GM12878 (cell line): ENCODE results near the gene PTPRD.

Experiments used
- CTCF ChIP-seq, 3 experiments: IDR thresholded peaks in 2 of 3; conservative IDR thresholded peaks in 1 of 3; 2 replicates each; pipeline ENCODE4 v1.5.1; 2011; ENCODE audit warnings: low read depth in 3 of 3, low read length in 3 of 3, mild to moderate bottlenecking in 3 of 3, control low read depth in 2 of 3, moderate library complexity in 2 of 3, inconsistent platforms in 1 of 3, mixed read lengths in 1 of 3; ENCODE audit not compliant: control insufficient read depth in 2 of 3, insufficient read depth in 1 of 3; ENCODE audit errors: extremely low read depth in 1 of 3
- ESRRA ChIP-seq: IDR thresholded peaks from 2 replicates; pipeline ENCODE4 v1.6.1; 2012; ENCODE audit warnings: mild to moderate bottlenecking, low read length, improper control_type of control experiment
- EZH2 ChIP-seq: IDR thresholded peaks from 2 replicates; pipeline ENCODE4 v1.6.1; 2012; ENCODE audit warnings: low read depth, mild to moderate bottlenecking, control low read depth, inconsistent platforms, low read length, borderline replicate concordance; ENCODE audit not compliant: control insufficient read depth
- POLR2A ChIP-seq: IDR thresholded peaks from 2 replicates; pipeline ENCODE4 v1.6.1; 2011; ENCODE audit warnings: low read depth, mild to moderate bottlenecking, low read length
- RFX5 ChIP-seq: IDR thresholded peaks from 2 replicates; pipeline ENCODE4 v1.6.1; 2011; ENCODE audit warnings: low read depth, low read length, improper control_type of control experiment
- SUZ12 ChIP-seq: fragments of 200-600 bp; sonication (generic); IDR thresholded peaks from one replicate; pipeline ENCODE4 v1.6.1; 2018; ENCODE audit warnings: antibody characterized with exemption, mild to moderate bottlenecking; ENCODE audit not compliant: unreplicated experiment
- ZNF274 ChIP-seq: IDR thresholded peaks from one replicate; pipeline ENCODE4 v1.8.0; 2011; ENCODE audit not compliant: insufficient read length, insufficient read depth

- no peak for TF ChIP-seq POLR2A
- TF ChIP-seq ZNF274 = no peak
- no peak for TF ChIP-seq CTCF (IDR thresholded peaks at IDR 0.05 in 2 of 3, conservative IDR thresholded peaks at IDR 0.05 in 1 of 3; ENCODE audit: control insufficient read depth in 2 of 3, extremely low read depth in 1 of 3, insufficient read depth in 1 of 3, low read depth in 3 of 3, low read length in 3 of 3)
- TF ChIP-seq SUZ12 = no peak
- TF ChIP-seq ESRRA = no peak
- TF ChIP-seq EZH2 = no peak
- no peak for TF ChIP-seq RFX5
These were observed 2323.1 kb downstream of the PTPRD start for GRCh38 chr9:8289681-8290080.
